Upper lobe of left lung (tissue), 6 donors: Measurements from ENCODE around the gene EPHA8. TPM values are rescaled to one million over a fixed set of nuclear protein-coding genes. Genes with fewer than 3 reads are reported as not detected.

ENCODE experiments used
- ATAC-seq, 2 donors: fragments of 200-7000 bp; cut with Tn5 transposase; one replicate each; pipeline ENCODE4 v1.9.1; 2022; ENCODE audit warnings: mild to moderate bottlenecking in 2 of 2, moderate library complexity in 2 of 2; ENCODE audit not compliant: low FRiP score in 2 of 2
- DNase-seq, 2 donors: peaks; one replicate each; pipeline ENCODE4 v3.0.0-alpha.2; 2019 to 2020
- H3K27ac ChIP-seq, 4 donors: fragments of 200-600 bp; sonication (generic); one replicate each; pipeline ENCODE4 v1.5.1; 2016 to 2019
- H3K27me3 ChIP-seq, 4 donors: fragments of 200-600 bp; sonication (generic); one replicate each; pipeline ENCODE4 v1.5.1; 2017 to 2019
- H3K36me3 ChIP-seq, 4 donors: fragments of 200-600 bp; sonication (generic); one replicate each; pipeline ENCODE4 v1.5.1; 2016 to 2019
- H3K4me1 ChIP-seq, 4 donors: fragments of 200-600 bp; sonication (generic); one replicate each; pipeline ENCODE4 v1.5.1; 2018 to 2019
- H3K4me3 ChIP-seq, 4 donors: fragments of 200-600 bp; sonication (generic); one replicate each; pipeline ENCODE4 v1.5.1; 2017 to 2019; ENCODE audit warnings: mild to moderate bottlenecking in 2 of 4, moderate library complexity in 1 of 4
- H3K9me3 ChIP-seq, 4 donors: fragments of 200-600 bp; sonication (generic); one replicate each; pipeline ENCODE4 v1.5.1; 2018 to 2019
- CTCF ChIP-seq, 6 experiments: fragments of 450-650 bp in 4 of 6; fragments of 200-600 bp in 2 of 6; sonication (generic) in 2 of 6; IDR thresholded peaks; one replicate each; pipeline ENCODE4 v1.5.1; 2016 to 2019; ENCODE audit warnings: antibody characterized with exemption in 6 of 6
- EP300 ChIP-seq, 4 donors: sonication (generic); formaldehyde crosslinking; IDR thresholded peaks; one replicate each; pipeline ENCODE4 v1.5.1; 2017; ENCODE audit warnings: antibody characterized with exemption in 4 of 4, control low read depth in 2 of 4
- POLR2A ChIP-seq, 4 donors: fragments of 450-650 bp; IDR thresholded peaks; one replicate each; pipeline ENCODE4 v1.5.1; 2016 to 2017; ENCODE audit warnings: antibody characterized with exemption in 4 of 4, mild to moderate bottlenecking in 2 of 4
- POLR2AphosphoS5 ChIP-seq, 2 donors: sonication (generic); formaldehyde crosslinking; IDR thresholded peaks; one replicate each; pipeline ENCODE4 v1.5.1; 2017; ENCODE audit warnings: antibody characterized with exemption in 2 of 2
- WGBS, 2 donors: methylation state at CpG; one replicate each; pipeline ENCODE4 v1.1.5; 2017 to 2018; 5-methylcytosine and 5-hydroxymethylcytosine counted together
- total RNA-seq, 6 donors: library from RNA; depleted of rRNA in 4 of 6; stranded (reverse); fragments of >200 nt in 4 of 6; gene quantifications; one replicate each; pipeline versions ENCODE4 v1.1.0 to v1.2.1, GENCODE V29; 2016 to 2021
- donor health status: DM: no; HTN: no; CAD: no; lungs with moderate emphysema.
- donor health status: DM: no; HTN: yes; CAD: no; lungs with severe emphysema.

EPHA8 gene
- total RNA-seq, 6 donors from 2014 or later = not detected

- no peak for TF ChIP-seq EP300 (IDR thresholded peaks at IDR 0.05)
- TF ChIP-seq CTCF (IDR thresholded peaks at IDR 0.05) = no peak
- no peak for TF ChIP-seq POLR2A (IDR thresholded peaks at IDR 0.05)
- TF ChIP-seq POLR2AphosphoS5 (IDR thresholded peaks at IDR 0.05) = no peak
- WGBS, 2 donors = 61 to 77% methylated on average over 2 to 7 of the region's 7 CpGs
- DNase-seq (peak in 1 of 2 donors; percentile 66), ATAC-seq (no peak)
- Histone ChIP-seq H3K9me3 (no peaks in the 10 kb centered on the region), H3K4me1 (no peaks in the 10 kb centered on the region), H3K36me3 (no peaks in the 10 kb centered on the region), H3K27ac (no peak overlapping the region), H3K27me3 (peaks cover 0 to 10% (median 2%) of the 10 kb centered on the region in 4 donors), H3K4me3 (no peak overlapping the region)
Measured at GRCh38 chr1:22595108-22595507, 31.8 kb downstream of the EPHA8 start.

DNA sequence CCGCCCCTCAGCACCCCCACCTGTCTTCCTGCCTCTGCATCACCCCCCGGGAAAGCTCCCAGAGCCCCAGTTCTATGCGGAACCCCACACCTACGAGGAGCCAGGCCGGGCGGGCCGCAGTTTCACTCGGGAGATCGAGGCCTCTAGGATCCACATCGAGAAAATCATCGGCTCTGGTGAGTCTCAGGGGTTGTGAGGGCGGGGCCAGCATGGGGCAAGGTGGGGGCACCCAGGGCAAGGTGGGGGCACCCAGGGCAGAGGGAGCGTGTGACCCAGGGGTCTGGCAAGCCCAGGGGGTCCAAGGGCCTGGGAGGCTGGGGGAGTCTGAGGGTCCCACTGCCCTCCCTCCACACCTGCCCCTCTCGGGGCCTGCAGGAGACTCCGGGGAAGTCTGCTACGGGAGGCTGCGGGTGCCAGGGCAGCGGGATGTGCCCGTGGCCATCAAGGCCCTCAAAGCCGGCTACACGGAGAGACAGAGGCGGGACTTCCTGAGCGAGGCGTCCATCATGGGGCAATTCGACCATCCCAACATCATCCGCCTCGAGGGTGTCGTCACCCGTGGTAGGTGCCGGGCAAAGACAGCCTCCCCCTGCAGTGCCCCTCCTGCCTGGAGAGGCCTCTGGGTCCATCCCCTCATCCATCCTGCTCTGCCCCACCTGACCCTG, 34.1 kb downstream of the EPHA8 start:
- TF ChIP-seq POLR2AphosphoS5 (IDR thresholded peaks at IDR 0.05) (no peak), CTCF (IDR thresholded peaks at IDR 0.05) (no peak), EP300 (IDR thresholded peaks at IDR 0.05) (no peak), POLR2A (IDR thresholded peaks at IDR 0.05) (no peak)
- H3K27ac ChIP-seq = no peak overlapping the region
- no peak for ATAC-seq
- H3K4me3 ChIP-seq = no peak overlapping the region
- peaks cover 0 to 10% (median 2%) of the 10 kb centered on the region in 4 donors for H3K27me3 ChIP-seq
- H3K4me1 ChIP-seq = no peaks in the 10 kb centered on the region
- DNase-seq = peak in 1 of 2 donors; percentile 69
- no peaks in the 10 kb centered on the region for H3K9me3 ChIP-seq
- no peaks in the 10 kb centered on the region for H3K36me3 ChIP-seq
- WGBS, 2 donors = 58 to 80% methylated on average over 16 to 30 of the region's 30 CpGs

DNA sequence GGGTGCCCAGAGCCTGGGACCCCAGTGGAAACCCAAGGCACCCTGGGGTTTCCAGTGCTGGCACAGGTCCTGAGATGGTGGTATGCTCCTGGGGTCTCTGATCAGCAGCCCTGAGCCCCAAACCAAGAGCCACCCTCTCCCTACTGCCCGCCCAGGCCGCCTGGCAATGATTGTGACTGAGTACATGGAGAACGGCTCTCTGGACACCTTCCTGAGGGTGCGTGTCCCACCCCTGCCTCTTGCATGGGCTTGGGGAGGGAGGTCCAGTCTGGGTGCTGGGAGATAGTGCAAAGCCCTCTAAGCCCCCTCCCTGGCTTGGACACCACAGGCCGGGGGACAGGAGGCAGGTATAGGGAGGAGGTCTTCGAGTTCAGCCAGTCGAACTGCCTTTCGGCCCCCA, 34.7 kb downstream of the EPHA8 start:
- no peaks in the 10 kb centered on the region for H3K9me3 ChIP-seq
- H3K4me1 ChIP-seq = no peaks in the 10 kb centered on the region
- no peak overlapping the region for H3K27ac ChIP-seq
- peaks cover 0 to 10% (median 2%) of the 10 kb centered on the region in 4 donors for H3K27me3 ChIP-seq
- TF ChIP-seq POLR2A (IDR thresholded peaks at IDR 0.05) (no peak), POLR2AphosphoS5 (IDR thresholded peaks at IDR 0.05) (no peak), CTCF (IDR thresholded peaks at IDR 0.05) (no peak), EP300 (IDR thresholded peaks at IDR 0.05) (no peak)
- H3K36me3 ChIP-seq = no peaks in the 10 kb centered on the region
- H3K4me3 ChIP-seq = no peak overlapping the region
- DNase-seq (no peak), ATAC-seq (no peak)
- WGBS, 2 donors = 91% methylated on average over 7 of the region's 8 CpGs; no CpG with 5 or more reads in 1 of the 2 donors

GRCh38 chr1:22598736-22599135, 35.4 kb downstream of the EPHA8 start:
- Histone ChIP-seq H3K27ac (no peak overlapping the region), H3K4me1 (no peaks in the 10 kb centered on the region), H3K9me3 (no peaks in the 10 kb centered on the region), H3K4me3 (no peak overlapping the region), H3K27me3 (peaks cover 0 to 2% (median 0%) of the 10 kb centered on the region in 4 donors), H3K36me3 (no peaks in the 10 kb centered on the region)
- no peak for TF ChIP-seq CTCF (IDR thresholded peaks at IDR 0.05)
- no peak for TF ChIP-seq POLR2A (IDR thresholded peaks at IDR 0.05)
- no peak for TF ChIP-seq EP300 (IDR thresholded peaks at IDR 0.05)
- TF ChIP-seq POLR2AphosphoS5 (IDR thresholded peaks at IDR 0.05) = no peak
- peak in 1 of 2 donors; percentile 73 for DNase-seq
- ATAC-seq = no peak
- WGBS, 2 donors = 72 to 75% methylated on average over 10 to 16 of the region's 24 CpGs
